Stimulated activated CD8-positive, alpha-beta memory T cell treated with anti-CD3 and anti-CD28 coated beads, Interleukin-15, amount 100 ng/mL, for 24 hours (primary cell): ENCODE data around the gene EHF.

Experiments used
- DNase-seq: peaks from one replicate; pipeline ENCODE4 v3.0.0-alpha.2; 2020; ENCODE audit warnings: low read depth

EHF gene

DNA sequence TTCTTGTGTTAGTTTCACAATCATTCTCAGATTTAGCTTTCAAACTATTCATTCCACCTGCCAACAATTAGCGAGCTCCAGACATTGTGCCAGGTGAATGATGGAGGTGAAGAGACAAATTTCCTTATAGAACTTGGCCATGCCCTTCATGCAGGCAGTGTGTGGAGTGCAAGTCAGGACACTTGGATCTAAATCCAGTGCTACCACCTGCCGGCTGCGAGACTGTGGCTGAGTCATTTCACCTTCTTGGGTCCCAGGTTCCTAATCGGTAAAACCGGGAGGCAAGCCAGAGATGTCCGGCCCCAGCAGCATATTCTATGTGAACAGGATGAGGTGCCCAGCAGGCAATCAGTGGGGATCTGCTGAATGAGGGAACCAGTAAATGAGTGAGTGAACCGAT, 18.6 kb upstream of the EHF start:
- DNase-seq = no peak

DNA sequence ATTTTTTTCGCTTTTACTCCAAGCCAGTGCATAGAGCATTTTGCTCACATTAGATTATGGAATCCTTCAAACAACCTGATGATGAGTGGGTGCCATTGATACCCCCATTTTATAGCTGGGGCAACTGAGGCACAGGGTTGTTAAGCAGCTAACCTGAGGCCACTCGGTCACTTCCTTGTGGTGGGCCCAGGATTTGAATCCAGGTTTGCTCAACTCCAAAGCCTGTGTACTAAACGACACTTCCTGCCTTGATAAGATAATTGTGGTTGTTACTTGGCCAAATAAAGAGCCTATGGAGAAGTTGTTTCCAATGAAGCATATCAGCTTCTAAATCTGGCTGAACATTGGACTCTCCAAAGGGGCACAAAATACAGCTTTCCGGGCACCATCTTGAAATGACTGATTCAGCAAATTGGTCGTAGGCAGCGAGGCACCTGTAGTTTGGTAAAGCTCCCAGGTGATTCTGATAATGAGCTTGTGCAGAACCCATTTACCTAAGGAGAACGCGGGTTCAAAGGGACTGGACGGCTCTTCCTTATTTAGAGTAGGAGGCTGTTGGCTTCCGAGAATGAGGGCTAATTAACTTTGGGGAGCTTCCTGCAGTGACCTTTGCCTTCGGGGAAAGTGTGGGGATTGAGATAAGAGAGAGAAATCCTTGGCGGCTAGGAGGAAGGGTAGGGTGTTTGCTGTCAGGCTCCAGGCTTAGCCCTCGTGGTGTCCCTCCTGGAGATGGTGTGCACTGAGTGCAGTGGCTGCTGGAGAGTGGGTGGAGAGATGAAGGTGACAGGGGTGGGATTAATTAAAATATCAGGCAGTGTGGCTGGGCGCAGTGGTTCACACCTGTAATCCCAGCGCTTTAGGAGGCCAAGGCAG, 17.5 kb upstream of the EHF start:
- no peak for DNase-seq

DNA sequence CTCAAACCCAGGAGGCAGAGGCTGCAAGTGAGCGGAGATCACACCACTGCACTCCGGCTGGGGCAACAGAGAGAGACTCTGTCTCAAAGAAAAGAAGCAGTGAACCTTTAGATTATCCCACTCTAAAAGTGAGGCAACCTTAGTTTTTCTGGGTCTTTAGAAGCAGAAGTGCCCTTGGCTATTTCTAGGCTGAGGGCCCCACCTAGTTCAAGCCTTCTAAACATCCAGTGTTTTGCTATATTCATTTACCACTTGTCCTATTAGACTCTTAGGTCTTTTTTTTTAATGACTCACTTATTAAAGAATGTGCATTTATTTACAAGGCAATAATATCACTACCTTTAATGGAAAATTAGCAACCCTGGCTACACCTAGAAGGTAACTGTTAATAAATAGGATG, 16.7 kb upstream of the EHF start:
- no peak for DNase-seq

GRCh38 chr11:34604911-34605310, 16.0 kb upstream of the EHF start:
- no peak for DNase-seq

DNA sequence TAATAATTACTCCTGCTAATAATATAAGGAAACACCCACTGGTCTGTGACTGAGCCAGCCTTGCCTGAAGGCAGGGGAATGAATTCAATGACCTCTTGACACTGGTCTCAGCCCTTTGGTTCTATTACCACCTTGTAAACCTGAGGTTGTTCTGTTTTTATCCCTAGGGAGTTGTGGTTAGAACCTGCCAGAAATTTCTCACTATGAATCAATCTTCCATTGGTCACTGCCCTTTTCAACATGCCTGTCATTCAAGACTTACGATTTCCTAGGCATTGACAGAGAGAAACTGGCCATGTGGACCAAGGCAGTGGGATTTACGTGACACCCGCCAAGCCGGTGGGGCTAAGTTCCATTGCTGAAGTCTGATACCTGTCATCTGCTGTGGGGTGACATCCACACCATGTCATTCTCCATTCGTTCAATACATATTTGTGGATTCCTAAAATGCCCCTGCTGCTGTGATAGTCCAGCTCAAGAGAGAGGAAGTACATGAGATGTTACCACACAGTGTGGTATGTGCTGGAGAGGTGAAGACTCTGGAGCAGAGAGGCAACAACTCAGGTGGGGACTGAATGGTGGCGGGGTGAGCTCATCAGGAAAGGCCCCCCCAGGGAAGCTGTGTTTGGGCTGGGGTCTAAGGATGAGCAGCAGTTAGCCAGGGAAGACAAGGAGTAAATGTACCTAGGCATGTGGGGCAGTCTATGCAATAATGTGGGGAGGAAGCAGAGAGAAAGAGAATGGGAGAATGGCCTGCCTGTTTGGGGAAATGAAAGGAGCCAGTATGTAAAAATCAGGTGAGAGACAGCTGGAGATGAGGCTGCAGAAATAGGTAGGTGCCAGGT, 15.2 kb upstream of the EHF start:
- DNase-seq = no peak

- no peak for DNase-seq
Observed at GRCh38 chr11:34606326-34607120, 14.4 kb upstream of the EHF start.

- DNase-seq = no peak
Observed at GRCh38 chr11:34609187-34609751, 11.6 kb upstream of the EHF start.

DNA sequence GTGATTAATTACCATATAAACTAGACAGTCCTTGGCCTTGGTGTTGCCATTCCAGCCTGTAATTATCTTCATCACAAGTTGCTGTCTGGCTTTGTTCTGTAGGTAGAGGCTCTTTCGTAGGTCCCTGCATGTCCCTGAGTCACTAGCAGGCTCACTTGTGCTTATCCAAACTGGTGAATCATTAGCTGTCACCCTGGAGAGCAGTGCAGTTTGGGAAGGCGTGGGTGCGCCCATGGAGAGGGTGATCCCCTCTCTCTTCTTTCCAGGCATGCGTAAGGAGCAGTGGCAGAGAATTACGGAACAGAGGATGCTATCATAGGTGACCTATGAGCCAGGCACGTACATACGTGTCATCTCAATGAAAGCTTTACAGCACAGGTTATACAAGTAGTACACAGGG, 11.0 kb upstream of the EHF start:
- no peak for DNase-seq

- DNase-seq = no peak
Observed at GRCh38 chr11:34610324-34611041, 10.4 kb upstream of the EHF start.

DNA sequence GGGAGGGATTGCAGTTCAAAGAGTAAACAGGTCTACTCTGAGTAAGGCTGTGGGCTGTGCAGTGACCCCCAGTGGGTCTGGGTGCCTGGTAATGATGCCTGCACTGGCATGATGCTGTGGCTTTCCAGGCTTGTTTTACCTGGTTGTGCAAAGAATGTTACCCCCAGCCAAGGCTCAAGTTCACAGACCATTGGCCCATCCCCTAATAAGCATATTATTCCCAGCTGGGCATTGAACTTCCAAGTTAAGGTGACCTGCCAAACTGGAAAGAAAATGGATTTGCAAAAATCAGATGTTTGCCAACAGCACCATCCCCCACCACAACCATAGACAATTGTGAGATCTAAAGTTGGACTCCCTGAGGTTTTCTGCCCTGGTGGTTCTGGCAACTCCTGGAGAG, 7.9 kb upstream of the EHF start:
- DNase-seq = no peak

GRCh38 chr11:34613552-34614056, 7.3 kb upstream of the EHF start:
- no peak for DNase-seq

DNA sequence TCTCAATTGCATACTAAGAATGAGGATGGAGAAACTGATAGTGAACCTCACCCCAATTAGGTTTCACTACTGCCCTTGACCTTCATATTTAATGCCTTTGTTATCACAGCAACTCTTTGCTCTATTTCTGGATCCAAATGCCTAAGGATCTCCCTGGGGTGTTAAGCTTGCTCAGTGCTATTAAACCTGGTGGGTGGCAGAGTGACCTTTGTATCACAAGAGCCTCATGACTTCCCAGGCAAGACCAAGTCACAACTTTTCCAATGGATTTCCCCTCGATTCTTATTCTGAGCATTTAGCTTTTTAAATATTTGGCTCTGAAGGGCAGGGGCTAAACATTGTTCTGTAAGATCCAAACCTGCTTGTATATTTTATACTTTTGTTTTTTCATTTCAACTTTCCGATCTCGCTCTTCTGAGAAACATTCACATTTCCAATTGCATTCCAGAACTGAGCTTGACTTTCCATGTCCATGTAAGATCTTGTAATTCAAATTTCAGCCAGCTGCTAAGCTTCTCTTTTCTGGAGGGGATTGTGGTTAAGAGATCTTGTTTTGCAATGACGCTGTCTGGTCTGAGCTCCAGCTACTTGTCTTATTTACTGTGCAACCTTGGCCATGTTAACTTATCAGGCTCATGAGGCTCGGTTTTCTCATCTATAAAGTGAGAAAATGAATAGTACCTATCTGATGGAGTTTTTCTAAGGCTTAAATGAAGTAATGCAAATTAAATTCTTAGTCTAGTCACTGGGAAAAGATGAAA, 6.4 kb upstream of the EHF start:
- no peak for DNase-seq

DNA sequence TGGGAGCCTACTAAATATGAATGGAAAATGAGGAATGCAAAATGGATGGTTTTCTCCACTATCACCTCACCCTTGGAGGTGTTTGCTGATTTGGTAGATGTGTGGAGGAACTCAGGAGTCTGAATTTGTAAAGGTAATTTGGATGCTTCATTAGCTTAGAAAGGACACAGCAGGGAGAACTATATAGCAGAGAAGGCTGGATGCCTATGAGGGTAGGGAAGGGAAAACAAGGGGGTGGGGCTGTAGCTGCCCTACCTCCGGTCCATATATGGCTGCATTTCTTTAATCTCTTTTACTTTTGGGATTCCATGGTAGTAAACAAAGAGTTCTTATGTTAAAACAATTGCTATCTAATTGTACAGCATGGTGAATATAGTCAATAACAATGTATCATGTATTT, 4.8 kb upstream of the EHF start:
- DNase-seq = no peak

- no peak for DNase-seq
Observed at GRCh38 chr11:34616830-34617504, 3.9 kb upstream of the EHF start.

GRCh38 chr11:34618406-34618805, 2.5 kb upstream of the EHF start:
- no peak for DNase-seq

- no peak for DNase-seq
Observed at GRCh38 chr11:34619062-34619516, 1.8 kb upstream of the EHF start.

DNA sequence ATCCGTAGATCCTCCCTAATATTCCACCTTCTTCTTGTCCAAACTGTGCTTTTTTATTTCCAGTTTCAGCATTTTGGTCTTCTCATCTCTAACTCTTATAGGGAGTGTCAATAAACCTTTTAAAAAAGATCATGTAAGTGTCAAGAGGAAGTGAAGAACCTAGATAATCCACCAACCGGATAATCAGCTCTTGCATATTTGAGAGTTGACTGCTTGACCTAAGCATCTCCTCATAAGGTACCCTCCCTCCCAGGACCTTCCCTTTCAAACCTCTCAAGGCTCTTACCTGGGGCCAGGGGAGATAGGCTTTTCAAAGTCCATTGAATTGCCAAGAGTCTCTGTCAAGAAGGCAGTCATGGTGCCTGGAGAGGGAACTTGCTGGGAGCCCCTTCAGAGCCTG, 691 bp upstream of the EHF start:
- no peak for DNase-seq

DNA sequence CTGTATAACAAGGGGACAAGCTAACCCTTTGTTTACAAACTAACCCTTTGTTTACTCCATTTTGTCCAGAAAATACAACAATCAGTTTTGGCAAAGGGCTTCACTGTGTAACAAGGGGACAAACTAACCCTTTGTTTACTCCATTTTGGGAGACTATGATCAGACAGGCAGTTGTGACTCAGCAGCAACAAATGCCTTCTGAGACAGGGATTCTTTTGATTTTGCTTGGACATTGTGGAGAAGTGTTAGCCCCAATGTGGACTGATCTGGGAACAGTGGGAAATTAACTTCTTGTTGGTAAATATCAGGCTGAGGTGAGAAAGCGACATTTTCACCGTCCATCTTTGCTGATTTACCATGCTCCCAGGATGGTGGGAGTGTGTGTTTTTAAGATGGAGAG, 983 bp downstream of the EHF start:
- no peak for DNase-seq

GRCh38 chr11:34623463-34623862, 2.6 kb downstream of the EHF start:
- DNase-seq = no peak

DNA sequence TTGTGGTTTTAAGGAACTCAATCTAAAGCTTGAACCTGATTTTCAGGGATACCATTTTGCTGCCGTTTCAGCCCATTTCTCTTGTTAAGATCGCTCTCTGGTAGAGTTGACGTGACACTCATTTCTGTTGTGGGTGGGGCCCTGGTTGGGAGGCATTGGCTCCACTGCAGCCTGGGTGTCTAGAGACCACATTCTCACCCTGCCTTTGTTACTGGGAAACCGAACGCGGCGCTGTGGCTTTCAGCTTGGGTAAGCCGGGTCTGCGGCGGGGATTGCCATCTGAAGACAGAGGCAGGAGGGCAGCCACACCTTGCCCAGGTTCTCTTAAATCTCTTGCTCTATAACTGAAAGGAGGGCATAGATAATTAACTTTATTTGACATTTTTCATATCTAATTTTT, 3.2 kb downstream of the EHF start:
- DNase-seq = no peak
